ENCODE results near the gene TEPSIN. TPM values are rescaled to one million over a fixed set of nuclear protein-coding genes. Genes with fewer than 3 reads are reported as not detected.

The TEPSIN gene
- total RNA-seq, 1 experiment from 2014 or later: 38.8 TPM

GRCh38 chr17:81286491-81287145 lies 47.8 kb upstream of the TEPSIN start:
- Mint-ChIP-seq H3K4me3 (no peak overlapping the region), H3K4me1 (peaks cover 2 to 7% of the 10 kb centered on the region in 2 experiments; a peak in 3 of 4 replicates), H3K27me3 (ENCODE audit: low read depth) (no peaks in the 10 kb centered on the region), H3K36me3 (ENCODE audit: insufficient read depth in 1 of 3, low read depth in 3 of 3) (peaks cover 5 to 32% (median 5%) of the 10 kb centered on the region in 3 experiments; a peak in 6 of 7 replicates), H3K27ac (peak overlapping the region in 2 of 3 experiments; percentile 61 to 72; a peak in 2 of 7 replicates), H3K9me3 (no peaks in the 10 kb centered on the region)
- peaks cover 3% of the 10 kb centered on the region for H3K79me1 ChIP-seq (ENCODE audit: insufficient read depth, low read depth, low read length, poor library complexity, severe bottlenecking)
- H3K56ac ChIP-seq (ENCODE audit: insufficient read length, low read depth, low read length): no peak overlapping the region
- no peak for DNase-seq
- no peak overlapping the region for H3K27ac ChIP-seq (ENCODE audit: insufficient read length, low read depth, low read length)
- no peak overlapping the region for H2BK12ac ChIP-seq (ENCODE audit: insufficient read length, low read depth, low read length)
- no peak overlapping the region for H2AFZ ChIP-seq (ENCODE audit: low read length)
- no peaks in the 10 kb centered on the region for H3K9me3 ChIP-seq (ENCODE audit: control insufficient read depth, low read depth, low read length)
- no peak overlapping the region for H3K18ac ChIP-seq (ENCODE audit: insufficient read length, low read depth, low read length)
- H4K5ac ChIP-seq (ENCODE audit: insufficient read length, low read depth, low read length): no peak overlapping the region
- H4K91ac ChIP-seq (ENCODE audit: insufficient read length, low read depth, low read length): no peak overlapping the region
- H3K4me1 ChIP-seq (ENCODE audit: insufficient read depth, low read length): no peaks in the 10 kb centered on the region
- no peak overlapping the region for H2BK15ac ChIP-seq (ENCODE audit: low read depth, low read length)
- H3K79me2 ChIP-seq (ENCODE audit: insufficient read depth, low read length): peaks cover 3% of the 10 kb centered on the region; the same call in 1 of the 2 replicates
- no peak overlapping the region for H2AK5ac ChIP-seq (ENCODE audit: insufficient read length, low read length)
- no peak overlapping the region for H2BK20ac ChIP-seq (ENCODE audit: low read depth, low read length, poor library complexity, severe bottlenecking)
- H2BK120ac ChIP-seq (ENCODE audit: low read depth, low read length, poor library complexity, severe bottlenecking): no peak overlapping the region
- H4K8ac ChIP-seq (replicated peaks; ENCODE audit: insufficient read length, low read depth, low read length): no peak overlapping the region
- no peak overlapping the region for H3K23ac ChIP-seq (ENCODE audit: insufficient read length, low read depth, low read length)
- H3K4ac ChIP-seq (ENCODE audit: low read depth, low read length): no peak overlapping the region
- TF ChIP-seq CTCF (conservative IDR thresholded peaks at IDR 0.05): no peak
- no peak overlapping the region for H3K9ac ChIP-seq (ENCODE audit: extremely low read depth, insufficient read length, low read length)
- H2BK5ac ChIP-seq (ENCODE audit: insufficient read length, low read length): no peak overlapping the region
- no peak overlapping the region for H3K4me2 ChIP-seq (ENCODE audit: insufficient read depth, insufficient read length, low read length)
- H3T11ph ChIP-seq (ENCODE audit: low read length): no peak overlapping the region
- H3K27me3 ChIP-seq (ENCODE audit: insufficient read depth, low read length): no peaks in the 10 kb centered on the region
- WGBS (ENCODE audit: extremely low coverage, insufficient read length, low lambda C conversion rate): no CpG with 5 or more reads among the region's 23 CpGs
- no peak overlapping the region; the same call in 1 of the 2 replicates for H3K14ac ChIP-seq (ENCODE audit: insufficient read depth, low read length)
- no peaks in the 10 kb centered on the region for H4K20me1 ChIP-seq (ENCODE audit: control insufficient read depth, insufficient read depth, insufficient read length)
- no peaks in the 10 kb centered on the region for H3K23me2 ChIP-seq (ENCODE audit: insufficient read length, low read depth, low read length, poor library complexity, severe bottlenecking)
